Activated CD8-positive, alpha-beta memory T cell treated with anti-CD3 and anti-CD28 coated beads for 24 hours (primary cell): Measurements from ENCODE around the gene TMEM120B.
"Not testable (repeated sequence)": the region's sequence is repeated elsewhere in the genome, so short reads cannot be mapped to it uniquely, and the experiment has no call there.

ENCODE experiments used
- DNase-seq: peaks from one replicate; pipeline ENCODE4 v3.0.0-alpha.2; 2020

The TMEM120B gene

DNA sequence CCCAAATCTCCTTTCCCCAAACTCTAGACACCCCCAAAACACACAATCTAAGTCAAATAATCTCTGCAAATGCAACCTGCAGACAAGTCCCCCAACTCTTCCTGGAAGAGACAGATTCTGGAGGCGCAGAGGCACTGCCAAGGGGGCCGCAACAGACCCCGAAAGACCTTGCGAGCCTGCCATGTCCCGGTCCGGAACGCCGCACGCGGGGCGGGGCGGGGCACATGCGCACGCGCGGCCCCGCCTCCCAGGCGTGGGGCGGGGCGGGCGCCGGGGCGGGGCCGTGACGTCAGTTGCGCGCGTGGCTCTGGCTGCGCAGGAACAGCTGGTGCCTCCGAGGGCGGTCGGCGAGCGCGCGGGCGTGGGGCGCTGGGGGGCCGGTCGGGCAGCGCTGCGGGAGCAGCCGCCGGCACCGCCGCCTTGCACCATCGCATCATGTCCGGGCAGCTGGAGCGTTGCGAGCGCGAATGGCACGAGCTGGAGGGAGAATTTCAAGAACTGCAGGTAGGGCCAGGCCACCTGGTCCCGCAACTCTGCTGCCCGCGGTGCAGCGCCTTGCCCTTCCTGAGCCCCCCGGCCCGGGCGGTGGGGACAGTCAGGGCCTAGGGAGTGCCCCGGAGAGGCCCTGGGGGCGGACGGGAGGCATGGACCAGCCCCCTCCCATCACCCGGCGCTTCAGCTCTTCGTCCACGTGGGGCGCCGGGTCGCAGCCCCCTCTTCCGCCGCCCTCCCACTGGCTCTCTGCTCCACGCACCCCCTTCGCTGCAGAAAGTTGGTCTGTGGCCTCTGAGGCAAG, at the start of gene TMEM120B:
Gene TMEM120B (plus strand): TSS at position 292 of the 796 bp plus-strand sequence. CDS start 144 bp downstream, at position 436.
- DNase-seq = peak; percentile 94

DNA sequence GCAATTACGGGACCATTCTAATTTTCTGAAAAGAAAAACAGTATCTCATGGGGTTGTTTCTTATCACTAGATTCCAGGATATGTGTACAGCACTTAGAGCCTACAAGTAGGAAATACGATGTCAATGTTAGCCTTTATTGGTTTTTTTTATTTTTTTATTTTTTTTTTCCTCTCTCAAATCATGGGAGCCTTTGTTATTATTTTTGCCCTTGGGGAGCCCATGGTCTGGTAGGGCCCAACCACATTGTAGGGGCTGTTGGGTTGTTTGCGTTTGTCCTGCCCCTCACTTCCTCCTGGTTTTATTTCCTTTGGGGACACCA, 49.0 kb upstream of the TMEM120B start:
- DNase-seq = no peak

DNA sequence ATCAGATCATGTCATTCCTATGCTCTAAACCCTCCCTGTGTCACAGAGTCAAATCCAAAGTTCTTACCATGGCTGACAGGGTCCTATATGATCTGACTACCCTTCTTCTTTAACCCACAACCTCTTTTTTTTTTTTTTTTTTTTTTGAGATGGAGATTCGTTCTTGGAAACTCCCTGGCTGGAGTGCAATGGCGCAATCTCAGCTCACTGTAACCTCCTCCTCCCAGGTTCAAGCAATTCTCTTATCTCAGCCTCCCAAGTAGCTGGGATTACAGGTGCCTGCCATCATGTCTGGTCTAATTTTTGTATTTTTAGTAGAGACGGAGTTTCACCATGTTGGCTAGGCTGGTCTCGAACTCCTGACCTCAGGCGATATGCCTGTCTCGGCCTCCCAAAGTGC, 45.7 kb upstream of the TMEM120B start:
- not testable (repeated sequence) for DNase-seq

DNA sequence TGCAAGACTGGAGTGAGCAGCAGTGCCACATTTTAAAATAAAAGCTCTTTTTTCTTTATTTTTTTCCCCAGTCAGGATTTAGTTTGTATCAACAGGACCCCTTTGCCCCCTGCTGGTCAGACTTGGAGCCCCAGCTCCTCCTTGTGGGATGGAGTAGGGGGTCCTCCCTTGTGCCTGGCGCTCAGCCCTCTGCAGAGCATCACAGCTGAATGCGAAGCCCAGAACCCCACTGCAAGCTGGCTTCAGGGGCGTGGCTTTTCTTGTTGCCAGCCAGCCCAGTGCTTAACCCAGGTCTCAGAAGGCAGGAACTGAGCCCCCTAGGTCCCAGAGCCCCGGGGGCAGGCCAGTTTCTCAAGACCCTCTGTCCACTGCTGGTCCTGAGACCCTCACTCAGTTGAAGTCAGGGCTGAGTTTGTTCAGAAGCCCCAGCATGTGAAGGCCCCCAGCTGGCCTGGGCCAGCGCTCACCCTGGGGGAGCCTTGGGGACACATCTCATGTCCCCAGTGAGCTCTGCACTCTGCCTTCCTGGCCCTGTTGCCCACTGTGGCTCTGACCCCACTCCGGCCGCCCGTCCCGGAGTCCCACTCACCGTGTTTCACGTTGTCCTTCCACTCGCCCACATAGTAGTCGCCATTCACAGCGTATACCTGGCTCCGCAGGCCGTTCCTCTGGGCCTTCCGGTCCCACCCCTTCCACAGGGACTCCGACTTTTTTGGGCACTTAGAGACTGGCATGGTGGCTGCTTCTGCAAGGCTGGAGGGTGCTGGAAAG, 43.6 kb upstream of the TMEM120B start:
- peak; percentile 76 for DNase-seq

DNA sequence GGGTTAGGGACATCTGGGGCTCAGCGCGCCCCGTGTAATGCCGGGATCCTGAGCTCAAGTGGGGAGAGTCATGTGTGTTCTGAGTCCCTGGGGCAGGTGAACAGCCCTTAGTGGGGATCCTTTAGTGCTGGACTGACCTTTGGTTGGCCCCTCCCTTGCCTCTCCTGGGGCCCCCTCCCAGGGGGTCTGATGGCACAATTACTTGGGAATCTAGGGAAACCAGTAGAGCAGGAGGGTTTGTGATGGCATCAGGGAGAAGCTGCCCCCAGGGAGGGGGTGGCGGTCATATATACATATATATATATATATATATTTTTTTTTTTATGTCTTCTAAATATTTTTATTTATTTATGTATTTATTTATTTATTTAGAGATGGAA, 43.0 kb upstream of the TMEM120B start, which contains the start of gene MORN3:
Gene MORN3 (minus strand): TSS at position 134 of the 380 bp plus-strand sequence. CDS start 171 bp downstream, outside the sequence.
- DNase-seq = no peak

DNA sequence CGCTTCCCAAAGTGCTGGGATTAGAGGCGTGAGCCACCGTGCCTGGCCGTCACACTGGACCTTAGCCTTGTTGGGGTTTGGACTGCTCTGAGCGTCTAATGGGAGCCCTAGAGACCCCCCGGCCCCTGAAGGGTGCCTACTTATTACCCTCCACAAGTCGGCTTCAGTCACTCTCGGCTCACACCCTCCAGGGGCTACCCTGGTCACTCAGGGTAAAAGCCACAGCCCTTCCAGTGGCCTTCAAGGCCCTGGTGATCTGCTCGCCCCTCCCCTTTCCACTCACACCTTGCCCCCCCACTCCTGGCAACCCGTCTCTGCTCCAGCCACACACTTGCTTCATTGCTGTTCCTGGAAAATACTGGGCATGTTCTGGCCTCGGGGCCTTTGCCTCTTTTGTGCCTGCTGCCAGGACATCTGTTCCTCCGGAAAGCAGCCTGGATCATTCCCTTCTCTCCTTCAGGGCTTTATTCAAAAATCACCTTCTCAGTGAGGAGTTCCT, 39.5 kb upstream of the TMEM120B start:
- DNase-seq = peak; percentile 66

DNA sequence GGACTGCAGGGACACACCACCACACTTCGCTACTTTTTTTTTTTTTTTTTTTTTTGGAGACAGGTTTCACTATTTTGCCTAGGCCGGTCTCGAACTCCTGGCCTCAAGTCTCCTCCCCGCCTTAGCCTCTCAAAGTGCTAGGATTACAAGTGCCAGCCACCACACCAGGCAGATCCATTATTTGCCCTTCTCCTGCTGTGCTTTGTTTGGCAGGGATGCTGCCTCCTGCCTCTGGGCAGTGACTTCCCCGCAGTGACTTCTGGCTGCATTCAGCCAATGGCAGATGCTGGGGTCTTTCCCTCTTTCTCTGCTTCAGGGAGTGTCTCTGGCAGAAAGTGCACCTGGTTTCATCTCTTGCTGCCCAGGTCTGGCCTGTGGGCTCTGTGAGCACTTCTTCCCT, 36.4 kb upstream of the TMEM120B start:
- DNase-seq = no peak

DNA sequence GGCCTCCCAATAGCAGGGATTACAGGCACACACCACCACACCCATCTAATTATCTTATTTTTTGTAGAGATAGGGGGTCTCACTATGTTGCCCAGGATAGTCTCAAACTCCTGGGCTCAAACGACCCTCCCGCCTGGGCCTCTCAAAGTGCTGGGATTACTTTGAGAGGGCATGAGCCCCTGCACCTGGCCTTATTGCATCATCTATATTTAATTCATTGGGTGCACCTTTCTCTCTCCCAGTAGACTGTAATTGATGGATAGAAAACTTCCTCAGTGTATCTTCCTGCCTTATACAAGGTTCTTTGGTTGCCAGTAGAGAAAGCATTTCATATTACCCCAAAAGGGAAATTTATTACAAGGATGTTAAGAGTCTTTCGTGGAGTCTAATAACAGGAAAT, 34.2 kb upstream of the TMEM120B start:
- no peak for DNase-seq

DNA sequence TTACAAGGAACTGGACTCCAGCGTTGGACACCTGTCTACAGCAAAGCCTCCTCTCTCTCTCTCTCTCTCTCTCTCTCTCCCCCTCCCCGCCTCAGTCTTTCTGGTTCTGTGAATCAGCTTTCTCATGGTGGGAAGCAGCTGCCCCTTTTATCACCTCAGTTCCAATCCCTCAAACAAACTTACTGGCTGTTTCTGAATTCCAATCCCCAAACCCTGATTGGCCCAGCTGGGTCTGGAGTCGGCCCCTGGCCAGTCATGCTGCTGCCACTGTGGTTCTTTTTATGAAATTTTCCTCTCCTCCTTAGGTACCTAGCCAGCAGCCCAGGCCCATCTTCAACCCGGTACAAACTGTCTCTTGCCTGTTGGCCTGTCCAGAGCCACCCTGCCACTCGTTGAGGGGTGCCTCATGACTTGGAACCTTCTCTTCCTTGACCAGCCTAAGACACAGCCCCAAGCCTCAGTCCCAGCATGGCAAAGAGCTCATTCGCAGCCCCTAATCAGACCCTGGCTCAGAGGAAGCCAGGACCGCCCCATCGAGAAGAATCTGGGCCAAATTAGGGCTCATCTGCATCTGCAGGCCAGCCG, 33.7 kb upstream of the TMEM120B start:
- DNase-seq = no peak

DNA sequence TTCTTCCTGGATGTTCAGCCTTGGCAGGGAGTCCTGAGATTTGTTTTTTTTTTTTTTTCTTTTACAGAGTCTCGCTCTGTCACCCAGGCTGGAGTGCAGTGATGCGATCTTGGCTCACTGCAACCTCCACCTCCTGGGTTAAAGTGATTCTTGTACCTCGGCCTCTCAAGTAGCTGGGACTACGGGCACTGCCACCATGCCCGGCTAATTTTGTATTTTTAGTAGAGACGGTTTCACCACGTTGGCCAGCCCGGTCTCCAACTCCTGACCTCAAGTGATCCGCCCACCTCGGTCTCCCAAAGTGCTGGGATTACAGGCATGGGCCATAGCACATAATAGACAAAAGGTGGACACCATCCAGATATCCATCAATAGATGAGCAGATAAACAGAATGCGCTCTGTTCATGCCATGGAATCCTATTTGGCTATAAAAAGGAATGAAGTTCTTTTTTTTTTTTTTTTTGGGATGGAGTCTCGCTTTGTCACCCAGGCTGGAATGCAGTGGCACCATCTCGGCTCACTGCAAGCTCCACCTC, 32.8 kb upstream of the TMEM120B start:
- not testable (repeated sequence) for DNase-seq

DNA sequence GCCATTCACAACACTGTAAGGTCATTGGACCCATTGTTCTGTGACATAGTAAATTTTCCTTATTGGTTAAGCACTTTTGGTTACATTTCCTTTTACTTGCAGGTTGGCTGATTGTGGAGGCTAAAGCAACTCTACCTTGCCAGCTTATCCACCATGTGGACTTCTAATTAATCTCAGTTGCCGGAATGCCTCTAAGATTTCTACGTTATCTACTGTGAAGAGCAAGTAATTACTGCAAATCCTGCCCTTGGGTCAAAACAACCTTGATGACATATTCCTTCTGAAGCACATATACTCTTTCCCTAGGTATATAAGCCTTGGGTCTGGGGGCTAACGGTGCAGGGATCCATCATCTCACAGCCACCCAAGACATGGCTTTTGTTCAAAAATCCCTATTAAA, 23.6 kb upstream of the TMEM120B start:
- no peak for DNase-seq

DNA sequence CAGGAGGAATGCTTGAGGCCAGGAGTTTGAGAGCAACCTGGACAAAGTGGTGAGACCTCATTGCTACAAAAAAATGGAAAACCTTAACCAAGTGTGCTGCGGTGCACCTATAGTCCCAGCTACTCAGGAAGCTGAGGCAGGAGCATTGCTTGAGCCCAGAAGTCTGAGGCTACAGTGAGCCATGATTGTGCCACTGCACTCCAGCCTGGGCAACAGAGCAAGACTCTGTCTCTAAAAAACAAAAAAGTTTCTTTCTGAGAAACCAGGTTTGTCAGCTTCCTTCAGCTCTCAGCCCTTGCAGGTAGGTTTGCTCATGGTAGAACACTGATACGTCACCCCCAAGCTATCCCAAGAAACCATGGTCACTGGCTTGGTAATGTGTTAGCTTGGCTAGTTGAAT, 23.1 kb upstream of the TMEM120B start:
- no peak for DNase-seq

DNA sequence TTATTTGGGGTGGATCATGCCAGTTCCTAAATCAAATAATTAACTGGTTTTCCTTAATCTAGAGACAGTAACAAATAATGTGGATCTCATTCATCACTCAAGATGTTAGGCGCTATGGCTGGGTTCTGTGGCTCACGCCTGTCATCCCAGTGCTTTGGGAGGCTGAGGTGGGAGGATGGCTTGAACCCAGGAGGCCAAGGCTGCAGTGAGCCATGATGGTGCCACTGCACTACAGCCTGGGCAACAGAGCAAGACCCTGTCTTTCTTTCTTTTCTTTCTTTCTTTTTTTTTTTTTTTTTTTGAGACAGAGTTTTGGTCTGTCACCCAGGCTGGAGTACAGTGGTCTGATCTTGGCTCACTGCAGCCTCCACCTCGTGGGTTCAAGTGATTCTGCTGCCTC, 19.8 kb upstream of the TMEM120B start:
- not testable (repeated sequence) for DNase-seq

DNA sequence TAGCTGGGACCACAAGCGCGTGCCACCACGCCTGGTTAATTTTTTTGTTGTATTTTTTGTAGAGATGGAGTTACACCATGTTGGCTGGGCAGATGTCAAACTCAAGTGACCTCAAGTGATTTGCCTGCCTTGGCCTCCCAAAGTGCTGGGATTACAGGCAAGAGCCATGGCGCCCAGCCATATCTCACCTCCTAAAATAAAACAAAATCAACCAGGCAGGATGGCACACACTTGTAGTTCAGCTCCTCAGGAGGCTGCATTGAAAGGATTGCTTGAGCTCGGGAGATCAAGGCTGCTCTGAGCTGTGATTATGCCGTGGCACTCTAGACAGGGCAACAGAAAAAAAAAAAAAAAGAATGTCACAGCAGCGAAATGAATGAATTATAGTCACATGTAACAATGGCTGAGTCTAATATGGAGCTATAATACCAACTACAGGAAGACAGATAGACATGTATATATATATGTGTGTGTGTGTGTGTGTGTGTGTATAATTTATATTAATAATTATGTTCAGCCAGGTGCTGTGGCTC, 19.3 kb upstream of the TMEM120B start:
- DNase-seq = no peak

DNA sequence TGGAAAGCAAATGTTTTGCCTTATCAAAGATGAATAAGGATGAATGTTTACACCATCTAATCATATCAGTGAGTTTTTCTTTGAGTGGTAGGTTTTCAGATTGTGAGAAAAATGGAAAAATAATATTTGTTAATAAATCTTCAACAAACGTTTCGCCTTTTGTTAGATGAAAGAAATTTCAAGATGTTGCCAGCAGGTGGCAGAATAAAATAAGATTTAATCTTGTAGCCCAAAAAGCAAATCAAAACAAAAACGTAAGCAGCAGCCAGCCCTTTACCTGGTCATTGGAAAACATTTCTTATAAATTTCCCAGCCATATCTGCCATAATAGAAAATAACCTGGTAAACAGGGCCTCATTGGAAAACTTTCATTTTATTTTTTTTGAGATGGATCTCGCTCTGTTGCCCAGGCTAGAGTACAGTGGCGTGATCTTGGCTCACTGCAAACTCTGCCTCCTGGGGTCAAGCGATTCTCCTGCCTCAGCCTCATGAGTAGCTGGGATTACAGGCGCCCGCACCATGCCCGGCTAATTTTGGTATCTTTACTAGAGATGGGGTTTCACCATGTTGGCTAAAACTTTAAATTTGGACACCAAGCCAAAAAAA, 15.4 kb upstream of the TMEM120B start:
- DNase-seq = no peak

DNA sequence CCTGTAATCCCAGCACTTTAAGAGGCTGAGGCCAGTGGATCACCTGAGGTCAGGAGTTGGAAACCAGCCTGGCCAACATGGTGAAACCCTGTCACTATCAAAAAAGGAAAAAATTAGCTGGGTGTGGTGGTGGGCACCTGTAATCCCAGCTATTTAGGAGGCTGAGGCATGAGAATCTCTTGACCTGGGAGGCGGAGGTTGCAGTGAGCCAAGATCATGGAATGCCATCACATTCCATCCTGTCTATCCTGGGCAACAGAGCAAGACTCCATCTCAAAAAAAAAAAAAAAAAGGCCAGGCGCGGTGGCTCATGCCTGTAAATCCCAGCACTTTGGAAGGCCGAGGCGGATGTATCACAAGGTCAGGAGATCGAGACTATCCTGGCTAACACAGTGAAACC, 14.7 kb upstream of the TMEM120B start:
- DNase-seq = not testable (repeated sequence)

DNA sequence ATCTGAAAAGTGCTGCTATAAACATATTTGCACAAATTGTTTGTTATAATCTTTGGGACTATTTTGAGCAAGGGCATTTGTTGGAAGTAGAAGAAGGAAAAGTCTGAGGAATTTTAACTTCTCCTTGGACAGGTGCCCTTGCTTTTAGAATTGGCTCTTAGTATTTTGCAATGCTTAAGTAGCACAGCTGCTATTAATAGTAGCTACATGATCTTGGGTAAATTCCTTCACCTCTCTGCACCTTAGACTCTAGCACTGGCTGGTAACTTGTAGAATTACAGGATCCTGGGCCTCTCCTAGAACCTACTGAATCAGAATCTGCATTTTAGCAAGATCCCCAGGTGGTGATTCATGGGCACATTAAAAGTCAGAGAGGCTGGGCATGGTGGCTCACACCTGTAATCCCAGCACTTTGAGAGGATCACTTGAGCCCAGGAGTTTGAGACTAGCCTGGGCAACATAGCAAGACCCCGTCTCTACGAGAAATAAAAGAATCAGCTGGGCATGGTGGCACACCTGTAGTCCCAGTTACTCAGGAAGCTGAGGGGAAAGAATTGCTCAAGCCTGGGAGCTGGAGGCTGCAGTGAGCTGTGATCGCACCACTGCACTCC, 10.8 kb upstream of the TMEM120B start:
- no peak for DNase-seq

DNA sequence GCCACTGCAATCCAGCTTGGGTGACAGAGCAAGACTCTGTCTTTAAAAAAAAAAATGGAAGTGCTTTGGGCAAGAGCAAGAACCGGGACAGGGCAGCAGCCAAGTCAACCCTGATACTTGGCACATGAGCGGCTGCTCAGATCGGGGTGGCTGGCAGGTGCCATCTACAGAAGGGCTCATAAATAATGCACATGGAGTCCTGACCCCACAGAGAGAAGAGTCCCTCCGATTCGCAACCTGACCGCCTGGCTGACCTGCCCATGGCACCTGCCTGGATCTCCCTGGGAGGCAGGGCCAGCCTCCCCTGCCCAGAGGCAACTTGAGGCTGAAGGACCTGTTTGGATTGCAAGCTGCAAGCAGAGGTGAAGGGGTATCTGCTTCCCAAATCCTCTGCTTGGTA, 9.6 kb upstream of the TMEM120B start:
- no peak for DNase-seq

DNA sequence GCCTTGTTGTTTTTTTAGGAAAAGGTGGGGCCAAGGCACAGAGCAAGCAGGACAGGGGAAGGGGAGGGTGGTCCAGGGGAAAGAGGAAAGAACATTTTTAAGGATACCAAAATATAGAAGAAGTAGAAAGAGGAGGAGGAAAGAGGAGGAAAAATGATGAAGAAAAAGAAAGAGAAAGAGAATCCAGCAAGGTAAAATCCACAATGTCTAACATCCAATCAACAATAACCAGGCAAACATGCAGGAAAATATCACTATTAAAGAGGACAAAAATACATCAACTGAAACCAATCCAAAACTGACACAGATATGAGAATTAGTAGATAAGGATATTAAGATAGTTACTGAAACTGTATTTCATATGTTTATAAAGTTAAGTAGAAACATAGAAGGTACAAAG, 7.0 kb upstream of the TMEM120B start:
- DNase-seq = no peak

DNA sequence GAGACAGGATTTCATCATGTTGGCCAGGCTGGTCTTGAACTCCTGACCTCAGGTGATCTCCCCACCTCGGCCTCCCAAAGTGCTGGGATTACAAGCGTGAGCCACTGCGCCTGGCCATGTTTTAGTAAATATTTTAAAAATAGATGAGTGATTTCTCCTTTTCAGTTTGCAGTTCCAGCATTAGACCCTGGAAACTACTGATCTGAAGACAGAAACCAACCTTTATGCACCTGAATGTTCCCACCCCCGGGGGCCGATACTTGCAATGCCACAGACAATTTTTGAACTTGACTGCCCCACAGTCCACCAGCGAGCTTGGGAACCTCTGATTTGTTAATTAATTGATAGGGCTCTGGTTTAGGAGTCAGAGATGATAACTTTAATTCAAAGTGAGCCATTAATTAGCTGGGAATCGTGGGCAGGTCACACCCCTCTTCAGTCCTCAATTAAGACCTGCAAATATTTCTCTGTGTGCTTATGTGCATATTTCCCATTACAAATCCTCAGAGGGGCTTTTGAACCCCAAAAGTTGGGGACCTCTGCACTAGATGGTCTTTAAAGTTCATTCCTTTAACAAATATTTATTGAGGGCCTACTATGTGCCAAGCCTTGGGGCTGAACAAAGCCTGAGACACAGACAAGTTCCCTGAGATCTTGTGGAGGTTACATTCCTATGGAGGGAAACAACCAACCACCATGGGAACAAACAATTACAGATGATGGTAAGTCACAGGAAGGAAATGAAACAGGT, 4.1 kb upstream of the TMEM120B start:
- DNase-seq = no peak

DNA sequence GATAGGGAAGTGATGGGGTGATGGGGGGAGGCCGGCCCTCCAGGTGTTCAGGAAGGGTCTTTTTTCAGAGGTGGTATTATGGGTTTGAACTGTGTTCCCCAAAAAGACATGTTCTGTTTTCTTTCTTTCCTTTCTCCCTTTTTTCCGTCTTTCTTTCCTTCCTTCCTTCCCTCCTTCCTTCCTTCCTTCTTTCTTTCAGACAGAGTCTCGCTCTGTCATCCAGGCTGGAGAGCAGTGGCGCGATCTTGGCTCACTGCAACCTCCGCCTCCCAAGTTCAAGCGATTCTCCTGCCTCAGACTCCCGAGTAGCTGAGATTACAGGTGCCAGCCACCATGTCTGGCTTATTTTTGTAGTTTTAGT, 3.5 kb upstream of the TMEM120B start:
- not testable (repeated sequence) for DNase-seq
